Measurements from ENCODE around the gene WWOX. TPM values are rescaled to one million over a fixed set of nuclear protein-coding genes. Genes with fewer than 3 reads are reported as not detected.

The WWOX gene
- total and polyA plus RNA-seq, 2 of the 8 experiments (the other 6 are each of a cell fraction or from before 2014, with no cell fraction given): 5.4 to 16.7 TPM

DNA sequence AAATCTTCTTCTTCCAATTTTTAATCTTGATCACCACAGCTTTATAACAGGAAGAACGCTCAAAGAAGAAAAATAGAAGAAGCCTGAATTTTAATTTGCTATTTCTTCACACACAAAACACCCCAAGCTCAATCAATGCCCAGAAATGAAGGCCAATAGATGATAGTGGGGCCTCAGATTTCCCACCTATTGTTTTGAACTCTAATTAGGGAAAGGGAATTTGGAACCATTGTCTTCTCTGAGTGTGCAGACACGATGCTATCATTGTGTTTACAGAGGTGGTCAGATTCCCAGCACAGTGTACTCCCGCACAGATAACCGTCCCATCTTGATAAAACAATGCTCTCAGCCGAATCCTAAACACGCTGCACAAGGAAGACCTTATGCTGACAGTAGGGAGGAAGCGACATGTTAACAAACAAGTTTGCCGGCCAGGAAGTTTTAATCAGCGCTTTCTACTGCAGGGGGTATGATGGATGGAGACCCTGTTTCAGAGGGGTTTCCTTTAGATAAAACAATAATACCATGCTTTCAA lies 816.4 kb downstream of the WWOX start (continued):
- TF ChIP-seq RFX5 (IDR thresholded peaks at IDR 0.05; ENCODE audit: borderline replicate concordance, low read depth, low read length) (no peak), MAX (IDR thresholded peaks at IDR 0.05) (no peak), TEAD4 (IDR thresholded peaks at IDR 0.05; ENCODE audit: low read depth, low read length) (no peak), CEBPB (IDR thresholded peaks at IDR 0.05; ENCODE audit: low read depth, low read length) (no peak)

All from H1 (cell line).